Measurements from ENCODE around the gene CPSF4L.

- TF ChIP-seq CTCF (conservative IDR thresholded peaks at IDR 0.05; ENCODE audit: low read length) (peak; percentile 65), EZH2phosphoT487 (IDR thresholded peaks at IDR 0.05; ENCODE audit: borderline replicate concordance, low read depth, low read length) (no peak)
Observed at GRCh38 chr17:73210002-73210678, 51.5 kb downstream of the CPSF4L start.

Measured in OCI-LY7 (cell line).